Measurements from ENCODE around the gene DYDC2. TPM values are rescaled to one million over a fixed set of nuclear protein-coding genes. Genes with fewer than 3 reads are reported as not detected.

Gene DYDC2
- total and polyA plus RNA-seq, 9 of the 15 experiments (the other 6 are each of a cell fraction or from before 2014, with no cell fraction given) = 0.06 to 0.34 (median 0.15) TPM; not detected in 5

DNA sequence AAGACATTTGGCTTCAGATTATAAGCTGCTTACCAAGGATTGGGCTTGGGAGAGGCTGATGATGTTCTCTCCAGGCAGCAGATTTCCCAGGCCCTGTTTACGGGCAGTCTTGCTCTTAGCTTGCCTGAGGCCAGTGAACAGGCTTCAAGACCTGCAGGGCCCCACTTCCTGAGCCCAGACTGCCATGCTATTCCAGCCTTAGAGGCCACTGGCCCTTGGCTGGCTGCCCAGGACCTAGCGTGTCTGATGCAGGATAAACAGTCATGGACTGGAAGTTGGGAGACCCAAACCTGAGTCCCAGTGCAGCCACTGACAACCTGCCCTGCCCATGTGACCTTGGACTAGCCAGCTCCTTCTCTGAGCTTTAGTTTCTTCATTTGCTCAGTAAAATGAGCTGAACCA, 54.7 kb downstream of the DYDC2 start:
- Histone ChIP-seq H3K79me2 (ENCODE audit: control insufficient read depth, insufficient read depth, low read length) (no peaks in the 10 kb centered on the region), H3K4me1 (replicated peaks in 1 of 2; ENCODE audit: control insufficient read depth in 2 of 2, insufficient read depth in 2 of 2, low read length in 2 of 2) (peaks cover 21 to 26% of the 10 kb centered on the region in 2 experiments), H2AFZ (ENCODE audit: low read depth, low read length) (no peak overlapping the region), H3K9ac (ENCODE audit: insufficient read depth in 1 of 2, low read depth in 2 of 2, low read length in 2 of 2) (no peak overlapping the region), H4K20me1 (replicated peaks; ENCODE audit: control insufficient read depth, insufficient read depth, low read length) (no peaks in the 10 kb centered on the region), H3K4me3 (no peak overlapping the region), H3K4me2 (ENCODE audit: insufficient read depth, low read length) (no peak overlapping the region), H3K27ac (ENCODE audit: extremely low read depth, low read depth, low read length) (no peak overlapping the region), H3K9me1 (ENCODE audit: control insufficient read depth, insufficient read depth, low read length) (no peaks in the 10 kb centered on the region), H3K9me3 (replicated peaks; ENCODE audit: control insufficient read depth, insufficient read depth, low read depth, low read length) (no peaks in the 10 kb centered on the region), H3K36me3 (ENCODE audit: control insufficient read depth, insufficient read depth, low read length) (no peaks in the 10 kb centered on the region), H3K27me3 (ENCODE audit: control insufficient read depth in 2 of 2, insufficient read depth in 2 of 2, low read length in 2 of 2) (peaks cover 8 to 28% of the 10 kb centered on the region in 2 experiments; a peak in 4 of 5 replicates)
- intact Hi-C loops (cut with micrococcal nuclease) (no loop called here), in situ Hi-C loops (cut with MboI) (no loop called here)
- FAIRE-seq (no peak), ATAC-seq (0 out of 3 replicates have a peak, but pooled peaks have one; percentile 6), DNase-seq (ENCODE audit: extremely low read depth in 1 of 4, low spot score in 3 of 4) (peak in 1 of 4 experiments; percentile 45)
- no TSS peak for BruUV-seq (replicated peaks)
- 7% methylated on average over 2 of the region's 2 CpGs for WGBS (ENCODE audit: insufficient coverage, low coverage, missing lambda C conversion rate)
- TF ChIP-seq ASH1L (IDR thresholded peaks at IDR 0.05; ENCODE audit: borderline replicate concordance, low read depth, partially characterized antibody) = no peak
- no peak for TF ChIP-seq SRSF9 (IDR thresholded peaks at IDR 0.05; ENCODE audit: borderline replicate concordance, low read depth, low read length)
- TF ChIP-seq MECOM (CRISPR knock-in tag; IDR thresholded peaks at IDR 0.05) = no peak
- no peak for TF ChIP-seq MXI1 (IDR thresholded peaks at IDR 0.05; ENCODE audit: low read depth, low read length)
- no peak for TF ChIP-seq HINFP (tag; conservative IDR thresholded peaks at IDR 0.05; ENCODE audit: low read depth)
- TF ChIP-seq ZNF197 (CRISPR knock-in tag; IDR thresholded peaks at IDR 0.05; ENCODE audit: low read depth) = no peak
- TF ChIP-seq E2F6 (IDR thresholded peaks at IDR 0.05; ENCODE audit: borderline replicate concordance in 1 of 2, extremely low read depth in 1 of 2, insufficient read depth in 1 of 2, insufficient read length in 1 of 2, low read depth in 1 of 2, low read length in 1 of 2, poor library complexity in 1 of 2, severe bottlenecking in 1 of 2) = no peak
- peak; percentile 57 for TF ChIP-seq NFIC (IDR thresholded peaks at IDR 0.05)
- TF ChIP-seq MLLT1 (IDR thresholded peaks at IDR 0.05) = no peak
- TF ChIP-seq USF2 (CRISPR knock-in tag; IDR thresholded peaks at IDR 0.05) = peak; percentile 36; the same call in 1 of the 2 replicates
- ChIA-PET POLR2A (interaction anchor here (0.6 to 2.1 kb wide), 6 partner anchors 9 to 362 kb away, joined by 3 to 5 read pairs (median 3); no protein-coding TSS in a partner anchor), CTCF (ENCODE audit: low intra/inter-chr PET ratio) (no interaction called here)
